Activated T-helper 1 cell treated with anti-CD3 and anti-CD28 coated beads, Interleukin-12 subunit alpha, Interleukin-12 subunit beta, Interleukin-2, Interleukin-4 antibody, amounts not matched to agents 30 ng/mL and 10 ng/mL and 1 ng/mL, durations not matched to agents 14 hours and 24 hours and 36 hours (primary cell): ENCODE results near the gene TNFRSF18. TPM values are rescaled to one million over a fixed set of nuclear protein-coding genes. Genes with fewer than 3 reads are reported as not detected.

Experiments
- DNase-seq: peaks from one replicate; pipeline ENCODE4 v3.0.0; 2021; ENCODE audit warnings: low spot score
- H3K27ac Mint-ChIP-seq: one replicate; pipeline ENCODE4 v1.8.0; 2021; ENCODE audit warnings: mild to moderate bottlenecking, mixed read lengths
- H3K27me3 Mint-ChIP-seq: one replicate; pipeline ENCODE4 v1.8.0; 2022; ENCODE audit warnings: mild to moderate bottlenecking, moderate library complexity, mixed read lengths; ENCODE audit not compliant: insufficient read depth
- H3K36me3 Mint-ChIP-seq: one replicate; pipeline ENCODE4 v1.8.0; 2021; ENCODE audit warnings: low read depth, mixed read lengths
- H3K4me1 Mint-ChIP-seq: one replicate; pipeline ENCODE4 v1.8.0; 2021; ENCODE audit warnings: low read depth, mixed read lengths
- H3K4me3 Mint-ChIP-seq: one replicate; pipeline ENCODE4 v1.8.0; 2021; ENCODE audit warnings: mild to moderate bottlenecking, moderate library complexity, mixed read lengths
- H3K9me3 Mint-ChIP-seq: one replicate; pipeline ENCODE4 v1.8.0; 2021; ENCODE audit warnings: mixed read lengths
- intact Hi-C: fragments of 100-400 bp; cut with micrococcal nuclease; formaldehyde crosslinking; loops from one replicate; pipeline ENCODE4 v1.15.1; 2024
- total RNA-seq: library from RNA; stranded (reverse); gene quantifications from 2 replicates; pipeline ENCODE4 v1.2.3, GENCODE V29; 2022

The TNFRSF18 gene
- total RNA-seq, 1 donor from 2014 or later: 356 TPM

- H3K4me1 Mint-ChIP-seq: peaks cover 8% of the 10 kb centered on the region
- no peak for DNase-seq
- no peaks in the 10 kb centered on the region for H3K27me3 Mint-ChIP-seq
- no peak overlapping the region for H3K4me3 Mint-ChIP-seq
- no peak overlapping the region for H3K27ac Mint-ChIP-seq
- no peaks in the 10 kb centered on the region for H3K9me3 Mint-ChIP-seq
- H3K36me3 Mint-ChIP-seq: no peaks in the 10 kb centered on the region
- intact Hi-C loops: no loop called here
These were observed 38.9 kb upstream of the TNFRSF18 start for GRCh38 chr1:1245178-1245816.

- Mint-ChIP-seq H3K27me3 (no peaks in the 10 kb centered on the region), H3K27ac (no peak overlapping the region), H3K4me1 (no peaks in the 10 kb centered on the region), H3K4me3 (no peak overlapping the region), H3K36me3 (no peaks in the 10 kb centered on the region), H3K9me3 (no peaks in the 10 kb centered on the region)
- no peak for DNase-seq
- intact Hi-C loops: no loop called here
These were observed 37.9 kb upstream of the TNFRSF18 start for GRCh38 chr1:1244192-1244811.

GRCh38 chr1:1243807-1244191 lies 37.4 kb upstream of the TNFRSF18 start:
- no peak for DNase-seq
- H3K36me3 Mint-ChIP-seq: no peaks in the 10 kb centered on the region
- intact Hi-C loops: no loop called here

GRCh38 chr1:1243266-1243660 lies 36.9 kb upstream of the TNFRSF18 start:
- Mint-ChIP-seq H3K27me3 (no peaks in the 10 kb centered on the region), H3K4me1 (no peaks in the 10 kb centered on the region), H3K9me3 (no peaks in the 10 kb centered on the region), H3K4me3 (no peak overlapping the region), H3K36me3 (no peaks in the 10 kb centered on the region), H3K27ac (no peak overlapping the region)
- DNase-seq: no peak
- intact Hi-C loops: no loop called here

More at GRCh38 chr1:1243807-1244191, 37.4 kb upstream of the TNFRSF18 start:
- Mint-ChIP-seq H3K27ac (no peak overlapping the region), H3K4me3 (no peak overlapping the region), H3K9me3 (no peaks in the 10 kb centered on the region), H3K4me1 (no peaks in the 10 kb centered on the region), H3K27me3 (no peaks in the 10 kb centered on the region)

- no peak overlapping the region for H3K27ac Mint-ChIP-seq
- H3K36me3 Mint-ChIP-seq: no peaks in the 10 kb centered on the region
- no peaks in the 10 kb centered on the region for H3K9me3 Mint-ChIP-seq
- H3K4me3 Mint-ChIP-seq: no peak overlapping the region
- H3K4me1 Mint-ChIP-seq: no peaks in the 10 kb centered on the region
- DNase-seq: no peak
- intact Hi-C loops: no loop called here
- H3K27me3 Mint-ChIP-seq: no peaks in the 10 kb centered on the region
These were observed 36.3 kb upstream of the TNFRSF18 start for GRCh38 chr1:1242461-1243265.

GRCh38 chr1:1241588-1242219 lies 35.3 kb upstream of the TNFRSF18 start:
- no peaks in the 10 kb centered on the region for H3K27me3 Mint-ChIP-seq
- no peak for DNase-seq
- intact Hi-C loops: no loop called here
- H3K4me3 Mint-ChIP-seq: no peak overlapping the region
- H3K9me3 Mint-ChIP-seq: no peaks in the 10 kb centered on the region
- H3K27ac Mint-ChIP-seq: no peak overlapping the region
- no peaks in the 10 kb centered on the region for H3K4me1 Mint-ChIP-seq
- no peaks in the 10 kb centered on the region for H3K36me3 Mint-ChIP-seq

- H3K4me1 Mint-ChIP-seq: no peaks in the 10 kb centered on the region
- H3K9me3 Mint-ChIP-seq: no peaks in the 10 kb centered on the region
- no peak overlapping the region for H3K4me3 Mint-ChIP-seq
- no peaks in the 10 kb centered on the region for H3K36me3 Mint-ChIP-seq
- H3K27me3 Mint-ChIP-seq: no peaks in the 10 kb centered on the region
- intact Hi-C loops: no loop called here
- no peak for DNase-seq
- H3K27ac Mint-ChIP-seq: no peak overlapping the region
These were observed 34.6 kb upstream of the TNFRSF18 start for GRCh38 chr1:1240822-1241587.

- no peak for DNase-seq
- H3K9me3 Mint-ChIP-seq: no peaks in the 10 kb centered on the region
- H3K27ac Mint-ChIP-seq: no peak overlapping the region
- H3K36me3 Mint-ChIP-seq: no peaks in the 10 kb centered on the region
- intact Hi-C loops: no loop called here
- H3K27me3 Mint-ChIP-seq: no peaks in the 10 kb centered on the region
- no peak overlapping the region for H3K4me3 Mint-ChIP-seq
- H3K4me1 Mint-ChIP-seq: no peaks in the 10 kb centered on the region
These were observed 33.9 kb upstream of the TNFRSF18 start for GRCh38 chr1:1240348-1240732.

- Mint-ChIP-seq H3K27me3 (no peaks in the 10 kb centered on the region), H3K9me3 (no peaks in the 10 kb centered on the region), H3K36me3 (no peaks in the 10 kb centered on the region), H3K4me1 (no peaks in the 10 kb centered on the region), H3K27ac (no peak overlapping the region), H3K4me3 (no peak overlapping the region)
- DNase-seq: no peak
- intact Hi-C loops: no loop called here
These were observed 33.4 kb upstream of the TNFRSF18 start for GRCh38 chr1:1239614-1240347.

GRCh38 chr1:1239227-1239613 lies 32.8 kb upstream of the TNFRSF18 start:
- Mint-ChIP-seq H3K4me3 (no peak overlapping the region), H3K36me3 (peaks cover 2% of the 10 kb centered on the region), H3K27ac (no peak overlapping the region), H3K9me3 (no peaks in the 10 kb centered on the region), H3K27me3 (no peaks in the 10 kb centered on the region), H3K4me1 (peaks cover 4% of the 10 kb centered on the region)
- intact Hi-C loops: no loop called here
- no peak for DNase-seq

GRCh38 chr1:1238702-1239178 lies 32.3 kb upstream of the TNFRSF18 start:
- H3K27me3 Mint-ChIP-seq: no peaks in the 10 kb centered on the region
- intact Hi-C loops: no loop called here
- H3K36me3 Mint-ChIP-seq: peaks cover 7% of the 10 kb centered on the region

More at GRCh38 chr1:1238702-1239178, 32.3 kb upstream of the TNFRSF18 start:
- peaks cover 9% of the 10 kb centered on the region for H3K4me1 Mint-ChIP-seq
- no peaks in the 10 kb centered on the region for H3K9me3 Mint-ChIP-seq
- no peak overlapping the region for H3K4me3 Mint-ChIP-seq
- no peak overlapping the region for H3K27ac Mint-ChIP-seq
- no peak for DNase-seq
